GM21786 (cell line): ENCODE results near the gene VANGL1.

ENCODE experiments used
- ATAC-seq: cut with Tn5 transposase; IDR thresholded peaks from one replicate; pipeline ENCODE4 v1.9.1; 2021; ENCODE audit not compliant: unreplicated experiment

The VANGL1 gene

DNA sequence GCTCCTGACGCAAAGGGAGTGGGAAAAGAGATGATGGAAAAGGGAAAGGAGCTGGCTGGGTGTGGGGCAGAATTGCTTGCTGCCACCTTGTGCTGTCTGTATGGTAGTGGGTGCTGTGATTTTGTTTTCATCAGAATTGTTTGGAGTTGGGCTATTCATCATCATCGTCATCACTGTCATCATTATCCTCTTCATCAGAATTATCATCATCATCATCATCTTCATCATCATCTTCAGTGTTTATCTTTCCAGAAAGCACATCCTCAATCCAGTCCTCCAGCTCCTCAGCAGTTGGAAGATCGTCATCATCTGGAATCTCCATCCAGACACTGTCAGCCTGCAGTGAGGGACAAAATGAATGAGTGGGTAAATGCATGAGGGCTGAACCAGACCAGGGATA lies 59.3 kb downstream of the VANGL1 start:
- ATAC-seq, result no peak

DNA sequence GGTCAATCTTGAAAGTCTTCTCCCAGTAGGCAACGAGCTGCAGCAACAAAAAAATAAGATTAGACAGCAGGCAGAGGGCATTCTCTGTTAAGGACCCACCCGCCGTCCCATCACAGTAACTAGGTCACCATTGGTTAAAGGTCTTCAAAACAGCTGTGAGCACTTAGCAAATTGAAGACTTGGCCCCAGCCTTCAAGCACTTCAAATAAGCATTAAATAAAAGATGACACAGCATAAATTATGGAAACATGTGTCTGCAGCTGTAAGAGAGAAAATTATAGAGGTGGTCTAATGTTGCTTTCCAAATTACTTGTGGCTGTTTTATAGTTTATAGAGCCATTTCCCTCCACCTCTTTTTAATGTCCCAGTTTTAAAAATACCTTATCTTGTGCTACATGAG lies 61.2 kb downstream of the VANGL1 start:
- ATAC-seq, result no peak

DNA sequence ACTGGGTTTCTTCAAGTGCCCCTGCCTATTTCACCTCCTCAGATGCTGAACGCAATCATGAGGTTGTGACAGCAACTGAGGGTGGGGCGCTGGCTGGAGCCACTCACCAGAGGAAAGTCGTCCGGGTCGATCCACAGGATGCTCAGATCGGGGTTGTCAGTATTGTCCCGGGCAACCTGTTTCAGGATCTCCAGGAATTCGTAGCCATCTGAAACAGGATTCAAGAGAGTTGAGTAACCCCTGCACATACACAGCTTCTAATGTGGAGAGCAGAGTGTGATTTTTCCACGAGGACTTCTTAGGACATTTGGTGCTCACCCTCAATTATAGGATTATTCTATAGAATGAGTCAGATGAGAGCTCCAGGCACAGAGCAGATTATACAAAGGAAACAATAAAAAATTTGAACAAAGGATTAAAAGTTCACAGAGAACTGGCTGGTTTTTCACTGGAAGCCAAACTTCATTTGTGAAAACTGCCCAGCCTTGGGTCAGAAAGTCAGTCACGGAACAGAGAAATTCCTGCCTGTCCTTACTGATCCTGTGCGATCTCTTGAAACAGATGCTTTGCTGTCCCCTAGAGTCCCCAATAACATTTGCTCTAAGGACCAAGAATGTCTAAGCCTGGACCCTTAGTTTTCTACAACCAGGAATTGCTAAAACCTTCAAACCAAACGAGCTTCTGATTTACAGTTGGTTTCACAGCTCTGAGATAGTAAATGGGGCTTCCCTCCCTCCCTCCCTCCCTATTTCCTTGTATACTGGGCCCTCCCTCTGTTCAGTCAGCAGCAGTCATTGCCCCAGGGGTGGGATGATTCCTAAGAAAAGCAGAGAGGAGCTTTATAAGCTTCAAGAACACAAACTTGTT lies 63.5 kb downstream of the VANGL1 start:
- ATAC-seq, result no peak

DNA sequence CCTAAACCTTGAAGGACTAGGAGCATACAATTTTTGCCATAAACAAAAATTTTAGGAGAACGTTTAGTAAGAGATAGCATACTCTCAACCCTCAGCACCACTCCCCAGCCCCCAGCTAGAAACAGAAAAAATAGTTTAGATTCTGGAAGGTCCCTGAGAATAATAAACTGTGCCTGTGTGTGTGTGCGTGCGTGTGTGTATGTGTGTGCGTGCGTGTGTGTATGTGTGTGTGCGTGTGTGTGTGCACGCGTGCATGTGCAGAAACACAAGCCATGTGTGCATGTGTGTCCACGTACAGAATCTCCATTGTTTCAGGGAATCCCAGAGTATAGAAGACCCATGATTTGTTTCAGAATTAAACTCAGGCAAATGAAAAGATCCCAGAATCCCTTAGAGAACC lies 64.2 kb downstream of the VANGL1 start:
- ATAC-seq, result no peak

DNA sequence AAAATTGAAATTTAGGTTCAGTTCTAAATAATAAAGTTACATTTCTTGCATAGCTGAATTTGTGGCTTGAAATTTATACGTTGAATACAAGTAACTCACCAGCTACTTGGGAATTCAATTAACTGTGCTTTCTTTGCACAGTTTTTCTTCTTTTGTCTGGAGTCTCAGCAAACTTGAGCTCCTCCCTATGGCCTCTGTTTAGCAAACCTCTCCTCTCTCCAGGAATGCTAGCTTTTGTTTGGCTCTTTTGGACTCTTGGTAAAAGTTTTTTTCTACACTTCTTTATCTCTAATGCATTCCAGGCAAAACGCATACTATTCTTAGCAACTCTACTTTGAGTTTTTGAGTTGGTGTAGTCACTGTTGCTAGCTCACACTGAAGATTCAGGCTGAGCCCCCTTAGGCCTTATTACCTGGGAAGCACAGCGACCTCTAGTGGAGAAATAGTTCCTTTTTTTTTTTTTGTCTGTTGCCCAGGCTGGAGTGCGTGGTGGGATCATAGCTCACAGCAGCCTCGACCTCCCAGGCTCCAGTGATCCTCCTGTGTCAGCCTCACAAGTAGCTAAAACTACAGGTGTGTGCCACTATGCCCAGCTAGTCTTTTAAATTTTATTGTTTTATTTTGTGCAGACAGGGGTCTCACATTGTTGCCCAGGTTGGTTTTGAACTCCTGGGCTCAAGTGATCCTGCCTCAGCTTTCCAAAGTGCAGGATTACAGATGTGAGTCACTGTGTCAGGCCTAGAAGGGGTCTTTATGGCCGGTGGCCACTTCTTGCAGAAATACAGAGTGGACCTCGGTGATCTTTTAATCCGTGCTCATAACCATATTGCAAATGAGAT lies 65.0 kb downstream of the VANGL1 start:
- peak; percentile 58 for ATAC-seq

DNA sequence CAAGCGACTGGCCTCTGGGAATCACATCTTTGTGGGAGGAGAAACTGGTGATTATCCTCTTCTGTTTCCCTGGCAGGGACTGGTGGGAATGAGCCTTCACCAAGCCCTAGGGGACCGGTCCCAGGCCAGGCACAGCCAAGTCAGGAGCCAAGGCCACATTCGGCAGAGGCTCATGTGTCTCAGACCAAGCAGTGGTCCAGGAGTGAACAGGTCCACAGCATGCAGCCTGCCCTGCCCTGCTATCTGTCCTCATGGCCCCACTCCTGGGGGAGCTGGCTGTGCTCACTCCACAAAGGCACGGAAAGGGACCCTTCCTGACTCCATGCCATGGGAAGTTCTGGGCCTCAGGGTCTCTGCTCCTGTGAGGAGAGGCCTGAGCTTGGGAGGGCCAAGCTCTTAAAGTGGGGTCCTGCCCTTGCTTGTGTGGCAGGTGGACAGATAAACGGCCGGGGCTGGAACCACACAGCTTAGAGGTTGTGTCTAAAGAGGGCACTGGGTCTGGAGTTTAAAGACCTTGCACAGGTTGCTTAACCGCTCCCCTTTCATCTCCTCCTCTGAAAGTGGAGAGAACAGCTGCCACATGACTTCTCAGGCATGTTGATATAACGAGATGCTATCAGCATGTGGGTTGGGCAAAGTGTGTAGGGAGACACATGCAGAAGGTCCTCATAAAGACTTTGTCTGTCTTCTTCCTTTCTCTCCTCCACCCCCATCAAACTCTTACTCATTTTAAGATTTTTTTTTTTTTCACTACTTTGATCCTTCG lies 69.3 kb downstream of the VANGL1 start:
- ATAC-seq, result no peak

DNA sequence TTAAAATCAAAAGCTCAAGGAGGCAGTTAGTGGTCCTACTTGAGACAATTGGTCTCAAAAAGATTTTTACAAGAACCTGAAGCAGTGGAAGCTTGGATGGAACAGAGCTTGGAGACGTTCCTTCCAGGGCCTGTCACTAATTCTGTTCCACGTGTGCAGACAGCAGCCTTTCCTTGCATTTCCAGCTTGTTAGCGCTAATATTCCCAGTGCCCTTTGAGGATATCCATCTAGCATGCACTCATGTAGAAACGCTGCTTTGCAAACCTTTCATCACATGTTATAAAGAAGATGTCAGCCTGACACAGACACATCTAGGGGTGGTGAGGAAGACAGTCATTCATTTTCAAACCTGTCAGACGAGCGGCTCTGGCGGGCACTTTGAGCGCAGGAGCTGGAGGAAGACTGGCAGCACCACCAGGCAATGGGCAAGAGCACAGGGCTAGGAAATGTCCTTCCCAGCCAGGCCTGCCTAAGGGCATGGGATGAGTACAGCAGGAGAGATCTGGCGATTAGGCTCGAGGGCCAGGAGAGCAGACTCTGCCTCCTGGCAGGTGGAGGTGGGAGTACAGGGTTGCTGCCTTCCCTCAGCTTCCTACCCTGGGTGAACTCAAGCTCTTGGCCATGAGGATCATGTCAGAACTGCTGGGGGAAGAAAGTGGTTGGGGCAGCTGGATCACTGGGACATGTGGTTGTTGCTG lies 71.3 kb downstream of the VANGL1 start:
- no peak for ATAC-seq

DNA sequence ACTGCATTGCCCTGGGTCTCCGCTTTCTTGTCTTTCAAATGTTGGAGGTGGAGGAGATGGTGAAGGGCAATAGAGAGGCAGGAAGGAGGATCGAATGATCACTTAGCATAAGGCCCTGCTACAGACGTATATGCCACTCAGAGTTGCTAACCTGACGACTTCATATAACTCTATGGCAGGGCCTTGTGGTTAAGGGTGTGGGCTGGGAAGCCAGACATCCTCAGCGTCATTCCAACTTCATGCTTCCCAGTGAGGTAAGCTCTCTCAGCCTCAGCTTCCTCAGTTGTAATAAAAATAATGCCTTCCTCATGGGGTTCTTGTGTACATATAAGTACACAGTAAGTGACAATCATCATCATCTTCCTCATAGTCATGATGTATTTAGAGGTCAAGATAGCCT lies 72.1 kb downstream of the VANGL1 start:
- ATAC-seq, result no peak

DNA sequence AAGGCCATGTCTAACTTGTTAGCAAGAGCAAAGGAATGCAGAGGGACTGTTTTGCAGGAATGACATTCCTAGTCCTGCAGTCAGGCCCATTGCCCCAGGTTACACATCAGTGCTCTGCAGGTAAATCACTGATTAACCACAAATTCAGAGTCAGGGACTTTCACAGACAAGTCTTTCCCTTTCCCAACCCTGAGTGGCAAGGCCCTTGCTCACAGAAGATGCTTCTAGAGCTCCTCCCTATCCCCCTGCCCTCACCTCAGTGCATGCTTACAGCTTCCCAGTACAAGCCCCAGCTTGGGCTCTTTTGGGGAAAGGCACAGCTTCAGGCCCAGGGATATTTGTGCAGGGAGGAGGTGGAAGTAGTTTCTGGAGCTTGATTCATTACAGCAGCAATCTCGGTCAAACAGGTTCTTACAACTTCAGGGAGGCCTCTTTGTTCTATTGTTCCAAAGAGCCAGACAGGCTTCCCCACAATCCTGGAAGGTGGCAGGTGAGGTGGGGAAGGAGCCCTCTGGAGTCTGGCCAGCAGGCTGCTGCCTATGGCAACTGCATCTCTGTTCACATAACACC lies 72.9 kb downstream of the VANGL1 start:
- ATAC-seq, result no peak

DNA sequence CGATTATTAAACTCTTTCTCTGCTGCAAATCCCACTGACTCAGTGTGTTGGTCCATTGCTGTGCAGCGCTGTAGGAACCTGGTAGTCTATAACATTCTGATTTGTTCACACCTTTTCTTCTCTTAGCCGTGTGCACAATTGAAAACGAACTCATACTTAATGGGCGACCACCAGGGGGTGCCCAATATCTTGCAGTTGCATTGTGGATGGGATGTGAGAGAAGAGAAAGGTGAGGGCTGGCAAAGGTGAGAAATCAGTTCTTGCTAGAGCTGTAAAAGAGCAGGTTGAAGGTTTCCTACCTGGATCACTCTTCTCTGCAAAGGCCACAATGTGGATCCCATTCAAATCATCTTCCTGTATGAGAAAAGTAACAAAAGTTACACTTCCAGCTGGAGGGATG lies 75.8 kb downstream of the VANGL1 start:
- ATAC-seq, result no peak

DNA sequence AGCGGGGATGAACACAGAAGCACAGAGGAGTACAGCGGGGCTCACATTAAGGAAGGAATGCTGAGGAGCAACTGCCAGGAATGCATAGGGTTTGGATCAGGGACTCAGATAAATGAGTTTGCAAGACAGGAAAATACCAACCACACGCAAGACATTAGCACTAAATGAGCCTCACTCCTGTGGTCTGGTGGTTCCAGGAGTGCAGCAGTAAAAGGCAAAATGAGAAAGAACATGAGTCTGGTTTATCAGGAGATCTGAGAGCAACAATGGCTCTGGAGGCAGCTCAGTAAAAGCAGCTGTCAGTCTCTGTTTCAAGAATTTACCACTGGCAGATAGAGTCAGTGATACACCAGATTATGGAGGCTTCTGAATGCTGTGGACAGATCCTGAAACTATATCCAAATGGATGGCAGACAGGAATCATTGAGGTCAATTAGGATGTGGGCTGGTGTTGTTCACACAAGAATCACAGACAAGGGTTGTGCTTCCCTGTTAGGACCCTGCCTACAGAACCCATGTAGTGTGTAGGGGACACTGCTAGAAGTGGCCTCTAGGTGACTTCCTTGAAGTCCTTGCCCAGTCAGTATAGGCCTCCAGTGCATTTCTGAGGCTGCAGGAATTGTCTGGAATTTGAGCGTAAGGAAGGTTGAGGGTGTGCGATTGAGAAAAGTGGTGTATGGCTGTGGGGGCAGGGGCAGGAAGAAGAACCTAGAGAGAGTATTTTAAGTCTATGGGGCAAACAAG lies 76.4 kb downstream of the VANGL1 start:
- ATAC-seq, result no peak

DNA sequence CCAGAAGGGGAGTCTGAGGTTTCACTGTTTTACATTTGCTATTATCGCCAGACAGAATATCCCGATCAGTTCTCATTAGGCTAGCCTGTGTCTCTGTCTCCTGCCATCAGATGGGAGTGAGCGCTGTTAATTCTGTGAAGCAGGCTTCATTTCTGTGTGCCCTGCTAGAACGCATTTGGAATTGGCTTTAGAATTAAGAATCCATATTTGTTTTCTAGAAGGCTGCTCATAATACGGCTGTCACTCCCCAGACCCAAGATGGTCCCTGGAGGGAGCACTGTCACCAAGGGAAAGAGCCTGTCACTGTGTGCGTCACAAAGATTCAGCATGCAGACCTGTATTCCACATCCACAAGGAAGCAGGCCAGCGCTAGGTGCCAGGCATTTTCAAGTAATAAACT lies 77.5 kb downstream of the VANGL1 start:
- no peak for ATAC-seq

DNA sequence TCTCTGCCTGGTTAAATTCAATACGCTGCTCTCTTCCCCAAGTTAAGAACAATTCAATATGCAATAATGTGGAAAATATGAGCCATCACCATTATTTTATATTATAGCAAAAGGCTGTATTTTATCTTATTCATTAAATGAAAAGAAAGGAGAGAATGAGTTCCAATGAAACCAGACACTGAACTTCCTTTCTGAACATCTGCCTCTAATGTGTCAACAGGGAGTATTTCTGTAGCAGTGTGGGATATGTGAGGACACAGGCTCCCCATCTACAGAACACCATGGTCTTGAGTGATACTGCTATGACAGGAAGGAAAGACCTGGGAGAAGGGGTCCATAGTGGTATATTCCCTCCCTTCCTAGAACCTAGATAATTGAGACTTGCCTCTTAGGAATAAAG lies 80.5 kb downstream of the VANGL1 start:
- ATAC-seq, result no peak

DNA sequence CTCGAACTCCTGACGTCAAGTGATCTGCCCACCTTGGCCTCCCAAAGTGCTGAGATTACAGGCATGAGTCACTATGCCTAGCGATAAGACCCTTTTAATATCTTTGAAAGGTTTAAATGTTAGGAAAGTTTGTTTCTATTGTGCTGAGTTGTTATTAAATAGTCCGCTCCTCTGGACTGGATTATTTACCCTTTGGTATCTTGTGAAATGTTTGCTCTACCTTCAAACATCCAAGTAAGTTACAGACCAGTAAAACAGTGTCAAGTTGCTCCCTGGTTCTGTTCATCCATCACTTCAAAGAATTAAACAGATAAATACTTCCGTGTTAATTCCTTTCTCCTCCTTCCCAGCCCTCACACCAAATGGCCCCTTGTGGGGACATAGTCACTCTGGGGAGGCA lies 82.0 kb downstream of the VANGL1 start:
- no peak for ATAC-seq

DNA sequence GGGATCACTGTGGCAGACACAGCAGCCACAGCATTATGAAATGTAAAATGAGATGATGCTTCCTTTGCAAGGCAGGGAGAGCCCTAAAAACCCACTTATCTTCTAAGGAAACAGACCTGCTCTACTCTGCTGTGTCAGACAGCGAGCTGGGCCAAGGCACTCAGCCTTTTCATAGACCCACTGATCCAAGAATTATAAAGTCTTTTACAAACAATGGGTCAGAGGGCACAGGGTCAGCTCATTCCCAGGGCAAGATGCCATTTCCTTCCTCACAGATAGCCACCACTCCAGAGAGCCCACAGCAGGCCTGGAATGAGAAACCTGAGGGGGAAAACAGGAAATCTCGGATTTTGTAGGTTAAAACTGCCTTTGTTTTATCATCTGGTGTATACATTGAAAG lies 83.8 kb downstream of the VANGL1 start:
- ATAC-seq, result no peak

DNA sequence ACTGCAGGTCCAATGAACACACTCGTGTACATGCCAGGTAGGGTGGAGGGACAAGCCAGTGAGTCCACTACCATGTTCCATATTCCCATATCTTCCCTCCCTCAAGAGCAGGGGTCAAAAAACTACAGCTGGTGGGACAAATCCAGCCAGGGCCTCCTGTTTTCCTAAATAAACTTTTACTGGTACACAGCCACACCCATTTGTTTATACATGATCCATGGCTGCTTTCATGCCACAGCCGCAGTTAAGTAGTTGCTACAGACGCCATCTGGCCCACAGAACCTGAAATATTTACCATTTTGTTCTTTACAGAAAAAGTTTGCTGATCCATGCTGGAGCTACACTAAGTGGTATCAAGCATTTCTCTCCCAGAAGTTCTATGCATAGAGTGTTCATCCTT lies 84.4 kb downstream of the VANGL1 start:
- no peak for ATAC-seq

DNA sequence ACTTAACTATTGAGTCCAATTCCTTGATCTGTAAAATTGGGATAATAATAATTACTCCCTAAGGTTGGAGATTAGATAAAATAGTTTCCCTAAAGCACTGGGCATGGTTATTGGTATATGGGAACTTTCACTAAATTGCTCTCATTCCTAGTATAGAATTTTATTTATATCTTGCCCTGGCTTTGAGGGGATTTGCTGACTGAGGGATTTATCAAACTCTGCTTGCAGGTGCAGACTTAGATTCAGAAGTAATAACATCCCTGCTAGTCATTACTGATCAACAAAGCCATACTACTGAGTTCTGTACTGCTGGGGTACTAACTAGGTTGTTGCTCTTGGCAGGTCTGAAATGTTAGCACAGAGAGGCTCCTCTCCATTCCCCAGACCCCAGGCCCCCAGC lies 84.8 kb downstream of the VANGL1 start:
- no peak for ATAC-seq

DNA sequence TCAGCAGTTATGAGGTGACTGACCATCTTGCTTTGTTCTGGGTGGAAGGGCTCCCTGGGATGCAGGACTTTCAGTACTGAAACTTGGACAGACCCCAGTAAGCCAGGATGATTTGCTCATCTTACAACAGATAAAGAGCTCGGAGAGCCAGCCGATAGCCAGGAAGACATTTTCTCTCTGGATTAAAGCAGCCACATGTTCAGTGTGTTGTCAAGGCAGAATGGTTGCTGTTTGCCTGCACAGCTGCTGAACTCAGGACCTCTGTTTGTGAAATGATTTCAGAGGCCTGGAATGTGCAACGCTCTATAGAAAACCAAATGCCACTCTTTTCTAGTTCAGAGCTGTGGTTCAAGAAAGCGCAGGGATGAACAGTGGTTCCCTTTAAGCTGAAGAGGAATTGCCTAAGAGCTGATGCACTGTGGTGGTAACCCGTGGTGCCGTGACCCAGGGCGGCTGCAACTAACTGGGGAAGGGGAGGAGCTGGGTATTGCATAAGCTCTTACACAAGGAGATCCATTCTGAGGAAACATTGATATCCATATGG lies 86.0 kb downstream of the VANGL1 start:
- no peak for ATAC-seq

DNA sequence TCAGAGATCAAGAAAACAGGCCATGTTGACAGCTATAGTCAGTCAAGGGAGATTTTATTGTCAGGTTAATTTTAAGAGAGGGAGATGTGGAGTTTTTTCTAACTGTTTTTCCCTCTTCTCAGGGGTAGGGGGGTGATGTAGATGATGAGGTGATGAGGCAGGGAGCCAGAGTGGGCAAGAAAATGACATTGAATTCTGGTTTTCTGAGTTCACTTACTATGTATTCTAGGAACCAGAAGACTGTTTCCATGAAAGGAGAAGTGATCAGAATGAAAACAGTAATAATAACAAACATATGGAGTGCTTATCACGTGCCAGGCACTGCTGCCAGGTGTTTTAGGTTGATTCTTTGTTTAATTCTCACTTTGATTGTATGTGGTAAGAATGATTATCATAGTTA lies 86.6 kb downstream of the VANGL1 start:
- ATAC-seq, result no peak

DNA sequence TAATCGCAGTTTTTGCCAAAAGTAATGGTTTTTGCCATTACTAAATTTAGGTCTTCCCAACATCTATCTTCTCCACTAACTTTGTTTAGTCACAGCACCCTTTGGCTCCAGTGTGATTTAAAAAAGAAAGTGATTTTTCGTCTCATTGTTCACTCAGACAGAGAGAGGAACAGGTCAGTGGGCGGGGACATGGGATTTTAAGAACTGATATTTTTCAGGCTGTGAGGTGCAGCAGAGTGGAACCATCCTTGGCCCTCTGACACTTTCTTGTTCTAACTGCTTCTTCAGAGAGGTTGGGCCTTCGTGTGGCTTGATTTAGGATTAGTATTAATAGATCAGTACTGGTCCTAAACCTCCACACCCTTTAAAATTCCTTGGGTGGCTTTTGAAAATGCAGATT lies 88.0 kb downstream of the VANGL1 start:
- peak; percentile 99 for ATAC-seq
